GM18868 (cell line): ENCODE results near the gene RANBP10.
"Not testable (repeated sequence)": the region's sequence is repeated elsewhere in the genome, so short reads cannot be mapped to it uniquely, and the experiment has no call there.

Experiments
- ATAC-seq: cut with Tn5 transposase; IDR thresholded peaks from one replicate; pipeline ENCODE4 v1.9.1; 2021; ENCODE audit warnings: mild to moderate bottlenecking, moderate library complexity; ENCODE audit not compliant: unreplicated experiment

The RANBP10 gene

GRCh38 chr16:67806428-67807147 lies at the start of gene RANBP10, which contains the start of gene TSNAXIP1:
Gene RANBP10 (minus strand): TSS chr16:67806560. CDS start chr16:67806536, 24 bp downstream.
Gene TSNAXIP1 (plus strand): TSS chr16:67806889. CDS start chr16:67807150, 261 bp downstream.
- peak; percentile 88 for ATAC-seq

DNA sequence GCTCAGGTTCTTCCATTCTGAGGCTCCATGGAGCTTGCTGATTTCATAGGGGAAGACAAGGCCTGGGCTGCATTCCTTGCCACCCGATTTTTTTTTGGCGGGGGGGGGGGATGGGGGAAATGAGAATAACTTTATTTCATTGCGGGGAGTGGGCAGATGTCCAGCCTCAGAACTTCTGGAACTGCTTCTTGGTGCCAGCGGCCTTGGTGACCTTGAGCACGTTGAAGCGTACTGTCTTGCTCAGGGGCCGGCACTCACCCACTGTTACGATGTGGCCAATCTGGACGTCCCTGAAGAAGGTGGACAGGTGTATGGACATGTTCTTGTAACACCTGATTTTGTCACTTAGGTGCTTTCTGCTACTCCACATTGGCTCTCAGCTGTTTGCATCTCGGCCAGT lies 49.4 kb upstream of the RANBP10 start:
- no peak for ATAC-seq

DNA sequence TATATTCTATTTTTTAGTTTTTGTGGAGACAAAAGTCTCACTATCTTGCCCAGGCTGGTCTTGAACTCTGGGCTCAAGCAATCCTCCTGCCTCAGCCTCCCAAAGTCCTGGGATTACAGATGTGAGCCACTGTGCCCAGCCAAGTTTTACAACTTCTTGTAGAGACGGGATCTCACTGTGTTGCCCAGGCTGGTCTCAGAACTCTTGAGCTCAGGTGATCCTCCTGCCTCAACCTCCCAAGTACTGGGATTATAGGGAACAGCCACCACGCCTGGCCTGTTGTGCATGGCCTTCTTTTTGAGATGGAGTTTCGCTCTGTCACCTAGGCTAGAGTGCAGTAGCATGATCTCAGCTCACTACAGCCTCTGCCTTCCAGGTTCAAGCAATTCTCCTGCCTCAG lies 47.3 kb upstream of the RANBP10 start:
- no peak for ATAC-seq

- no peak for ATAC-seq
Measured at GRCh38 chr16:67848118-67848517, 41.8 kb upstream of the RANBP10 start.

GRCh38 chr16:67847064-67847861 lies 40.9 kb upstream of the RANBP10 start, which contains the start of gene CENPT:
Gene CENPT (minus strand): TSS chr16:67847693. CDS start chr16:67833859, 13,834 bp downstream.
- ATAC-seq, result peak; percentile 39

GRCh38 chr16:67846320-67847063 lies 40.1 kb upstream of the RANBP10 start, which contains the start of gene NUTF2:
Gene NUTF2 (plus strand): TSS chr16:67846933. CDS start chr16:67865131, 18,198 bp downstream.
- peak; percentile 62 for ATAC-seq

DNA sequence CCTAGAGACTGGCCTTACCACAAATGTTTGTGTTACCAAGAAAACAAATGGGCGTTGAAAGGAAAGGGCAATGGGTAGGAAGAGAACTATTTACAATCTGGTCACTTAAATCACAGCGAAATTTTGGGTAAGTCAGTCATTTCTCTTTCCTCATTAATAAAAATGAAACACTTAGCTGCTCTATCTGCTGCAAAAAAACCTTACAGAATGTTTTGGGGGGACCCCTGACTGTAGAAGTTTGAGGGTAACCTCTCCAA lies 39.6 kb upstream of the RANBP10 start:
- ATAC-seq, result no peak

- ATAC-seq, result no peak
Measured at GRCh38 chr16:67845291-67846062, 39.1 kb upstream of the RANBP10 start.

- ATAC-seq, result no peak
Measured at GRCh38 chr16:67844497-67844896, 38.1 kb upstream of the RANBP10 start.

DNA sequence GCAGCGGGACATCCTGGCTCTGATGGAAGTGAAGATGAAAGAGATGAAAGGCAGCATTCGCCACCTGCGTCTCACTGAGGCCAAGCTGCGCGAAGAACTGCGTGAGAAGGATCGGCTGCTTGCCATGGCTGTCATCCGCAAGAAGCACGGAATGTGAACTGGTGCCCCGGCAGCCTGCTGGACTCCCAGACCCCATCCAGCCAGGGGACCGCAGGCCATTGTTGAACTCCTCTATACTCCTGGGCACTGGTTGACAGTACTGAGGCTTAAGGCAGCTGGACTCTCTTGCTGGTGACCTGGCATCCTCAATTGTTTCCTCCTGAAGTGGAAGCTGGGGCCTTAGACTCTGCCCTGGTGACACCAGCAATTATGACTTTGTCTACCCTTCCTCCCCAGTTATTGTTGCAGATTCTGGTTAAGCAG lies 37.0 kb upstream of the RANBP10 start:
- no peak for ATAC-seq

DNA sequence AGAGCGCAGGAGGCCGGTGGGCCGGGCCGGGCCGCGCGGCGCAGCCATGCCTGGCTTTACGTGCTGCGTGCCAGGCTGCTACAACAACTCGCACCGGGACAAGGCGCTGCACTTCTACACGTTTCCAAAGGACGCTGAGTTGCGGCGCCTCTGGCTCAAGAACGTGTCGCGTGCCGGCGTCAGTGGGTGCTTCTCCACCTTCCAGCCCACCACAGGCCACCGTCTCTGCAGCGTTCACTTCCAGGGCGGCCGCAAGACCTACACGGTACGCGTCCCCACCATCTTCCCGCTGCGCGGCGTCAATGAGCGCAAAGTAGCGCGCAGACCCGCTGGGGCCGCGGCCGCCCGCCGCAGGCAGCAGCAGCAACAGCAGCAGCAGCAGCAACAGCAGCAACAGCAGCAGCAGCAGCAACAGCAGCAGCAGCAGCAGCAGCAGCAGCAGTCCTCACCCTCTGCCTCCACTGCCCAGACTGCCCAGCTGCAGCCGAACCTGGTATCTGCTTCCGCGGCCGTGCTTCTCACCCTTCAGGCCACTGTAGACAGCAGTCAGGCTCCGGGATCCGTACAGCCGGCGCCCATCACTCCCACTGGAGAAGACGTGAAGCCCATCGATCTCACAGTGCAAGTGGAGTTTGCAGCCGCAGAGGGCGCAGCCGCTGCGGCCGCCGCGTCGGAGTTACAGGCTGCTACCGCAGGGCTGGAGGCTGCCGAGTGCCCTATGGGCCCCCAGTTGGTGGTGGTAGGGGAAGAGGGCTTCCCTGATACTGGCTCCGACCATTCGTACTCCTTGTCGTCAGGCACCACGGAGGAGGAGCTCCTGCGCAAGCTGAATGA lies 36.4 kb upstream of the RANBP10 start:
- peak; percentile 6 for ATAC-seq

DNA sequence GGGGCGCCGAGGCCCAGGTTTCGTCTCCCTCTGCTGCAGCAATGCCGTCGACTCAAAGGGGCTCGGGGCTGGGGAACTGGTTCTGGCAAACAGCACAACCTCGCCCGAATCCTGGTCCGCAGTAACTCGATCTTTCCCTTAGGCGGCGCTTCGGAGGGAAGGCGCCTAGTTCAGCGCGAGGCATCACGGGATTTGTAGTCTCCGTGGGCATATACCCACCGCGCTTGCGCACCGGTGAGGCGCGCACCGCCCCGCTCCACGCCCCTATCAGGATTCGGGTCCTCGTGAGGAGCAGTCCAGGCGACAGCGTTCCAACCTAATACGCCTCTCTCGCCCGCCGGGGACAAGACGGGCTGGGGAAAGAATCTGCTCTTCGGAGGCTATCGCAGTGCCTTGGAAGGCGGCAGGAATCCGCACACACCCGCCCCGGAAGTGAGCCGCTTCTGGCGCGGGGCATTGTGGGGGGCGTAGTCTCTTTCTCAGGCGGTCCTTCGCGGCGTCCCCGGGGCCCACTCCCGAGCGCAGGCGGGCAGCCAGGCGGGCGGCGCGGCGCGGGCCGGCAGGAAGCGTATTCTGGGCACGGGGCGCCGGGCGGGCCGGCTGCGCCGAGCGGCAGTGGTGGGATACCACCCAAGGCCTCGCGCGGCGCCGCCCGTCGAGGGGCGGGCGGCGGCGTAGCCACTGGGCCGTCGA lies 35.6 kb upstream of the RANBP10 start, which contains the start of gene THAP11:
THAP11 (plus strand) TSS at position 505 of the 693 bp plus-strand sequence. CDS start 235 bp downstream, outside the sequence.
- peak; percentile 38 for ATAC-seq

- ATAC-seq, result no peak
Measured at GRCh38 chr16:67841198-67841815, 34.9 kb upstream of the RANBP10 start.

- no peak for ATAC-seq
Measured at GRCh38 chr16:67837811-67838210, 31.5 kb upstream of the RANBP10 start.

- not testable (repeated sequence) for ATAC-seq
Measured at GRCh38 chr16:67837190-67837589, 30.8 kb upstream of the RANBP10 start.

- ATAC-seq, result no peak
Measured at GRCh38 chr16:67834242-67834614, 27.9 kb upstream of the RANBP10 start.

DNA sequence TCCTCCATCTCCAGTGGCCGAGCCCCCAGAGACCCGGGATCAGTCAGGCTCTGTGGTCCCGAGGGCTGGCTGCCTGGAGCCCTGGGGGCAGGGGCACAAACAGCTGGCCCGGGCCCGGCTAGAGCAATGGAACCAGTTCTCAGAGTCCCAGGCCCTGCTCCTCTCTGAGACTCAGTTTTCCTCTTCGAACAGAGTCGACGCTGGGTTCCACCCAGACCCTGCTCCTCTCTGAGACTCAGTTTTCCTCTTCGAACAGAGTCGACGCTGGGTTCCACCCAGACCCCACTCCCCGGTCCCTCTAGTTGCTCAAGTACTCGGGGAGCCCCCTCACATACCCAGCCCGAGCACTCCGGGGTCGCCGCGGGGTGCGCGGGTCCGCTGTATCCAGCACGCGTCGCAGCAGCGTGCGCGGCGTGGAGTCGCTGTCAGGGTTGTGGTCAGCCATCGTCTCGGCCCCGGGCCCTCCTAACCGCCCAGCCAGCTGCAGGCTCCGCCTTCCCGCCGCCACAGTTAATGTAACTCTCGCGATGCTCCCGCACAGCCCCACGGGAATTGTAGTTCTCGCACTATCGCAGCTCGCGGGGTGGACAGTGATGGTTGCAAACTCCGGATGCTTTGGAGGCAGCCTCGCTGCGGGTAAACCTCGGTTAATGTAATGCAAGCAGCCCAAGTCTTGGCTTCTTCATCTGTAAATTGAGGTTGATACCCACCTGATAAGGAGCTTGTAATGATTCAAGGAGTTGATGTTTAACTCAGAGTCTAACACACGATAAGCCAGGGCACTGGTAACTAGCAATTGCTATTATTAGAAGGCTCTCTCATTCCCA lies 27.3 kb upstream of the RANBP10 start:
- peak; percentile 98 for ATAC-seq

- ATAC-seq, result no peak
Measured at GRCh38 chr16:67833030-67833414, 26.7 kb upstream of the RANBP10 start.
